22Rv1 (cell line): ENCODE measurements around the gene SKIDA1.

ENCODE experiments used
- H3K27ac ChIP-seq: fragments of 450-650 bp; 2 replicates; pipeline ENCODE4 v1.5.1; 2017
- ZFX ChIP-seq: fragments of 450-650 bp; IDR thresholded peaks from 2 replicates; pipeline ENCODE4 v1.6.1; 2017; ENCODE audit warnings: antibody characterized with exemption, borderline replicate concordance
- TF ChIP-seq, protein P1 (sequence below): fragments of 450-650 bp; IDR thresholded peaks from 2 replicates; pipeline ENCODE4 v1.5.1; 2017; ENCODE audit warnings: mild to moderate bottlenecking

The SKIDA1 gene

DNA sequence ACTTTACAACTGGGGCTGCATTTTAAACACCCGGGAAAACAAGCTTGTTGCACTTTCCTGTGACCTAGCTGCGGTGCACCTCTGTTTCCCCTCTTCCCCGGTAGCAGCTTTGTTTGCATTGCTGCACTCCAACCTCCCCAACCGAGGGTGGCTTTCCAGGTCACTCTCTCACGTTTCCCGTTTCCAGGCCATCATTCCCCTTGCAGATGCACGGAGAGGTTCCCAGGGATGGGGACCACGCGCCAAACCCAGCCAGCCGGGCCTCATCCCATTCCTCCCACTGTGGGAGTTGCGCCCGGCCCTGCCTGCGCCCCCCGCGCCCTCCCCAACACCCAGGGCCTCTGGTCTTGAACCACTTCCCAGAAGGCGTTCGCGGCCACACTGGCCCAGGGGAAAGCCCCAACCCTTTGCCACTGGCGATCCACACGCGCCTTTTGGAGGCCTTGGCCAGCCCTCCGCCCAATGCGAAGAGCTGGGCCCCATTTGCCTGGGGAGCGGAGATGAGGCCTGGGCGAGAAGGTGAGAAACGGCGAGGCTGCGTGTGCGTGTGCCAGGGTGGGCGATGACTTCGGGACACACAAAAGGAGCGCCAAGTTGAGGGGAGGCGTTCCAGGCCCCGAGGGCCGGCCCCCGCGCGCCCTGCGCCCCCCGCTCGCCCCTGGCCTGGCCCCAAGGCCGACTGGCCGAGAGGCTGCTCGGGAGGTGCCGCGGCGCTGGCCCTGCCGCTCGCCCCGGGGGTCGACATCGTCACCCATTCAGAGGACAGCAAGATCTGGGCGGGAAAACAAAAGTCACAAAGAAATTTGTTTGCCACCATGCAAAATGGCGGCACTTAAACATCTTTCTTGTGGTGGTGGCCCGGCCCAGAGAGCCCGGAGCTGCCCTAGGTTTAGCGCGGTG is 15.9 kb downstream of the SKIDA1 start:
- no peak overlapping the region for H3K27ac ChIP-seq

DNA sequence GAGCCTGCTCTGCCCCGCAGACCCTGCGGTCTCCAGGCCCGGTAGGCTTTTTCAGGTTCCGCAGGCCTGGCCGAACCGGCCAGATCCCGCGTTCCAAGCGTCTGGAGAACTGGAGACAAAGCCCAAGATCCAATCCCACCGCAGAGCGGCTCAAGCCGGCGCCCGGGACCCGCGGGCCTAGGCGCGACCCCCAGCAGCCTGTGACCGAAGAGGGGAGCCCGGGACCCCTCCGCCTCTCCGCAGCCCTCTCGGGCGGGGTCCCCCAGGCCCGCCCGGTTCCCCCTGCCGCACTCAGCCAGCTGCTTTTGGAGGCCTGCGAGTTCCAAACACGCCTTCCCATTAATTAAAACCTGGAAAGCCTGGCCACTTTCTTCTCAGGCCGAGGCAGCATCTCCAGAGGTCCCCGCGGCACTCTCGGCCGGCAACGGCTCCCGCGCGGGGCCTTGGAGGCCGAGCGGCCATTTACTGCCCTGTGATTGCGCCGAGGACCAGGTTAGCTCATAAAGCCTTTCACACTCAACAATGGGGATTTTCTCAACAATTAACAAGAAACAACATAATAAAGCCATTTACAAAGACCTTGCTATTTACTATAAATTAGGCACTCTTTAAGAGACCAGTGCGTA is 16.7 kb downstream of the SKIDA1 start:
- TF ChIP-seq ZFX, result no peak
- TF ChIP-seq, protein P1, sequence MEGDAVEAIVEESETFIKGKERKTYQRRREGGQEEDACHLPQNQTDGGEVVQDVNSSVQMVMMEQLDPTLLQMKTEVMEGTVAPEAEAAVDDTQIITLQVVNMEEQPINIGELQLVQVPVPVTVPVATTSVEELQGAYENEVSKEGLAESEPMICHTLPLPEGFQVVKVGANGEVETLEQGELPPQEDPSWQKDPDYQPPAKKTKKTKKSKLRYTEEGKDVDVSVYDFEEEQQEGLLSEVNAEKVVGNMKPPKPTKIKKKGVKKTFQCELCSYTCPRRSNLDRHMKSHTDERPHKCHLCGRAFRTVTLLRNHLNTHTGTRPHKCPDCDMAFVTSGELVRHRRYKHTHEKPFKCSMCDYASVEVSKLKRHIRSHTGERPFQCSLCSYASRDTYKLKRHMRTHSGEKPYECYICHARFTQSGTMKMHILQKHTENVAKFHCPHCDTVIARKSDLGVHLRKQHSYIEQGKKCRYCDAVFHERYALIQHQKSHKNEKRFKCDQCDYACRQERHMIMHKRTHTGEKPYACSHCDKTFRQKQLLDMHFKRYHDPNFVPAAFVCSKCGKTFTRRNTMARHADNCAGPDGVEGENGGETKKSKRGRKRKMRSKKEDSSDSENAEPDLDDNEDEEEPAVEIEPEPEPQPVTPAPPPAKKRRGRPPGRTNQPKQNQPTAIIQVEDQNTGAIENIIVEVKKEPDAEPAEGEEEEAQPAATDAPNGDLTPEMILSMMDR, result no peak
- no peak overlapping the region for H3K27ac ChIP-seq

More for the DNA sequence above, 15.9 kb downstream of the SKIDA1 start:
- TF ChIP-seq ZFX, result no peak
- TF ChIP-seq, protein P1, result no peak

DNA sequence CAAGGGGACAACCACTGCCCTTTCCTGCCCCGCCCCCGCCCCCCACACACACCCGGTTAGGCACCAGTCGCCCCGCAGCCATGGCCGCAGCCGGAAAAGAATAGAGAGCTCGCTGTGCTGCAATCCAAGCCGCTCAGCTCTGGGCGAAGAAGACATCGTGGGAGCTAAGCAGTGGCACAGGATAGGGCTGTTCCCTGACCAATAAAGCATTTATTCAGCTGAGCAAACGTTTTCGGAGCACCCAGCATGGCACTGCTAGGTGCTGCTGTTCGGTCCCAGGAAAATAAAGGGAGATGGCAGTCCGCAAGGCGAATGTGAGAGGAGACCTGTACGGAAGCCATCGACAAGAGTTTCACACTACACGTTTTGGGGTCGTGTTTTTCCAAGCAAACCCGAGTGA is 18.3 kb downstream of the SKIDA1 start:
- H3K27ac ChIP-seq, result no peak overlapping the region
- TF ChIP-seq ZFX, result no peak
- TF ChIP-seq, protein P1, result no peak

DNA sequence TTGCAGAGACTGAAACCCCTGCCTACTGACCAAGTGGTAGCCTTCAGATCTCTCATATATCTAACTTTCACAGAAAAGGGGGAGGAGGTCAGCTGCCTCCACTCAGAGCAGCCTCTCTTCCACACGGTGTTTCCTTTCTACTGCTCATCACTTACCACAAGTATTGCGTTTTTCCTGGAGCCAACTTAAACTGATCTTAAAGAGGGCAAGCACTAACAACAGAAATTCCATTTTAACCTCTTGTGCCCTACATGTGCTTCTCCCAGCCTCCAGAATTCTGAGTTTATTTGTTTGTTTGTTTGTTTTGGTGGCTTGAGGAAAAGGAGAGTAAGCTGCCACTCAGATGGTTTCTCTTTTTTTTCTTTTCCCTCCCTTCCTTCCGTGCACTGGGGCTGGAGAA is 19.1 kb downstream of the SKIDA1 start:
- TF ChIP-seq, protein P1, result no peak
- TF ChIP-seq ZFX, result no peak
- no peak overlapping the region for H3K27ac ChIP-seq

DNA sequence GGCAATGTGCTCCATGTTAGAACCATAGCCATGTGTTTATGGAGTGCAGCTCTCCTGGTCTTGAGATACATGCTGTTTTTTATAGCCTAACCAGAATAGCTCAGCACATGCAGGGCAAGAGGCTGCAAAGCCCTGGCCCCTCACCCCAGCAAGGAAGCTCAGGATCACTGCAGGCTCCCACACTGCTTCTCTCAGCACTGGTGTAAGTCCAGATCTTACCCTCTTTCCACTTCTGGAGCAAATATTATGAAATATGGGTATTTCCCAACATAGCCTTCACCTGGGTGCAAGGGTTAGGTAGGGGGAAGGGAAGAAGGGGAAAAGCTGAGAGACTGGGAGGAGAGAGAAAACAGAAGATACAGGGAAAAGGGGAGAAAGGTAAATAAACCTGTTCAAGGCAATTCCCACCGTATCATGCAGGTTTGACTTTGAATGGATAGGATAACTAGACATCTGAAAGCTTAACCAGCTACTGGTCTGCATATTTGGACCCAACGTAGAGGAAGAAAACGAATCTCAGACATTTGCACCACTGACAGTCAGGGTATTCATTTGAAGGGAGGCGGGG is 19.7 kb downstream of the SKIDA1 start:
- TF ChIP-seq, protein P1, result no peak
- TF ChIP-seq ZFX, result no peak

DNA sequence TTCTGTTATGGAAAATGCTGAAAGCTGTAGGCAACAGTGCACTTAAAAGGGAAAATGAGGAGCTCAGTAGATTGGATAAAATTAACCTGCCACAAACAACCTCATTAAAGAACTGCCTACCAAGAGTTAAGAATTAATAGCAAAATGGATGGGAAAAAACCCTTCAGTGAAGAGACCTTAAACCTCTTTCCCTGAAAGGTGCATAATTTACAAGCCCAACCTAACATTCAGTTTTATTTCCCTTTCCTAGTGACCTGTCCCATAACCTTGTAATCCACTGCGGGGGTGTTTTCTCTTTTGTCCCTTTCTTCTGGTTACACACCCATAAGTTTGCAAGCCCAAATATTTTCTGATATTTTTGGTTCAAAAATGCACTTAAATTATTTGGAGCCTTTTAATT is 21.9 kb downstream of the SKIDA1 start:
- TF ChIP-seq, protein P1, result no peak
- TF ChIP-seq ZFX, result no peak
- H3K27ac ChIP-seq, result no peak overlapping the region

More for the DNA sequence above, 19.7 kb downstream of the SKIDA1 start:
- no peak overlapping the region for H3K27ac ChIP-seq

DNA sequence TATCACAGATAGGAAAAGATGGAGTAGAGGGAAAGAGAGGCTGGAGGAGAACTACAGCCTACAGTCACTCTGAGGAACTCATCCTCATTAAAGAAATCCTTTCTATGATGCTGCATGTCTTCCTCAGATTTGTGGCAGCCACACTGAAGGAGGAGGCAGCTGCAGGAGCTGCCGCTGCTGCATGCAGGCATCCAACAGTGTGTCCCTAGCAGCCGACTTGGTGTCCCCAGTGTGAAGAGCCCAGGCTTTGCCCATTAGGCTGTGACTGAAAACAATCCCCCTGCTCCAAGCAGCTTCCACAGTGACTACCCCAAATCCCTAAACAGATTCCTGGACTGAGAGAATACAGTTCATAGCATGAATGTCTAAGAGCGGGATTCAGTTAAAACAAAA is 23.1 kb downstream of the SKIDA1 start:
- H3K27ac ChIP-seq, result no peak overlapping the region
- TF ChIP-seq, protein P1, result no peak
- no peak for TF ChIP-seq ZFX
